GM18517 (cell line): ENCODE measurements around the gene DNAJB2.
"Not testable (repeated sequence)": the region's sequence is repeated elsewhere in the genome, so short reads cannot be mapped to it uniquely, and the experiment has no call there.

Experiments
- ATAC-seq: cut with Tn5 transposase; IDR thresholded peaks from one replicate; pipeline ENCODE4 v1.9.1; 2021; ENCODE audit warnings: mild to moderate bottlenecking, moderate library complexity; ENCODE audit not compliant: unreplicated experiment

Gene DNAJB2

GRCh38 chr2:219254590-219255201, 24.5 kb upstream of the DNAJB2 start:
- ATAC-seq = peak; percentile 34

- ATAC-seq = not testable (repeated sequence)
These were observed 20.2 kb upstream of the DNAJB2 start for GRCh38 chr2:219258942-219259341.

- ATAC-seq = no peak
These were observed 17.9 kb upstream of the DNAJB2 start for GRCh38 chr2:219261024-219261855.

GRCh38 chr2:219266232-219266631, 12.9 kb upstream of the DNAJB2 start:
- ATAC-seq = no peak

GRCh38 chr2:219266886-219267285, 12.3 kb upstream of the DNAJB2 start:
- ATAC-seq = no peak

GRCh38 chr2:219268294-219268693, 10.9 kb upstream of the DNAJB2 start:
- no peak for ATAC-seq

GRCh38 chr2:219269362-219270054, 9.7 kb upstream of the DNAJB2 start:
- no peak for ATAC-seq

GRCh38 chr2:219270055-219270372, 9.2 kb upstream of the DNAJB2 start:
- ATAC-seq = no peak

GRCh38 chr2:219271021-219271420, 8.1 kb upstream of the DNAJB2 start:
- no peak for ATAC-seq

GRCh38 chr2:219272356-219272755, 6.8 kb upstream of the DNAJB2 start:
- no peak for ATAC-seq

GRCh38 chr2:219272995-219273394, 6.2 kb upstream of the DNAJB2 start:
- ATAC-seq = no peak

- no peak for ATAC-seq
These were observed 5.2 kb upstream of the DNAJB2 start for GRCh38 chr2:219273937-219274336.

GRCh38 chr2:219274361-219274921, 4.7 kb upstream of the DNAJB2 start:
- no peak for ATAC-seq

- ATAC-seq = no peak
These were observed 1.2 kb upstream of the DNAJB2 start for GRCh38 chr2:219277703-219278654.

- ATAC-seq = no peak
These were observed 463 bp upstream of the DNAJB2 start for GRCh38 chr2:219278655-219279150.

GRCh38 chr2:219279916-219280516, 850 bp downstream of the DNAJB2 start:
- ATAC-seq = no peak

GRCh38 chr2:219280651-219281050, 1.5 kb downstream of the DNAJB2 start:
- no peak for ATAC-seq

- ATAC-seq = no peak
These were observed 2.4 kb downstream of the DNAJB2 start for GRCh38 chr2:219281588-219281987.

- no peak for ATAC-seq
These were observed 3.2 kb downstream of the DNAJB2 start for GRCh38 chr2:219282375-219282774.
